ENCODE results near the gene RAB19.

Gene RAB19

DNA sequence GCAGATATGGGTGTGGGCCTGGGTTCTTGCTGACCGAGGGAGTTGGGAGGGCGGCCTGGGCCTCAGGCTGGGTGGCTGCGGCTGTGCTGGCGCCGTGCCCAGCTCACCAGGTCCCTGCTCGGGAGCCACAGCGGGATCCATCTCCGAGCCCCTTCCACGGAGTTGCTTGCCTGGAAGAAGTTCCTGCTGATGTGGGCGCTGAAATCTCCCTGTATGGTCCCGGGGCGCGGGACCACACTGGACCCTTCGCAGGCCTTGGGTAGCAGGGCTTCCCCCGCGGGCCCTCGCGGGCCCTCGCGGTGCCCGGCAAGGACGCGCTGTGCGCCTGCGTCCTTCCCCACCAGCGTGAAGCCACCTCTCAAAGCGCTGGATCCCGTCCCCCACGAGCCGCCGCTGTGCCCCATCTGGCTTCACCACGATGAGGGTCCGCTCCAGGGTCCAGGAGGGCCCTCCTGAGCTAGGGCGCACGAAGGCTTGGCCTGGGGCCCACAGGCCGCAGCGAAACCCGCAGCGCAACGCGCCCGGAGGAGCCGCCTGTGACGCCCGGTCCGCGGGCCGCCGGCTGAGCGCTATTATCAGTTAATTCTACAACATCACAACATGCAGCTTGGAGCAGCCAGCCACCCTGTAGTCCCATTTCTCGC is 31.5 kb downstream of the RAB19 start:
- TF ChIP-seq, protein P1, sequence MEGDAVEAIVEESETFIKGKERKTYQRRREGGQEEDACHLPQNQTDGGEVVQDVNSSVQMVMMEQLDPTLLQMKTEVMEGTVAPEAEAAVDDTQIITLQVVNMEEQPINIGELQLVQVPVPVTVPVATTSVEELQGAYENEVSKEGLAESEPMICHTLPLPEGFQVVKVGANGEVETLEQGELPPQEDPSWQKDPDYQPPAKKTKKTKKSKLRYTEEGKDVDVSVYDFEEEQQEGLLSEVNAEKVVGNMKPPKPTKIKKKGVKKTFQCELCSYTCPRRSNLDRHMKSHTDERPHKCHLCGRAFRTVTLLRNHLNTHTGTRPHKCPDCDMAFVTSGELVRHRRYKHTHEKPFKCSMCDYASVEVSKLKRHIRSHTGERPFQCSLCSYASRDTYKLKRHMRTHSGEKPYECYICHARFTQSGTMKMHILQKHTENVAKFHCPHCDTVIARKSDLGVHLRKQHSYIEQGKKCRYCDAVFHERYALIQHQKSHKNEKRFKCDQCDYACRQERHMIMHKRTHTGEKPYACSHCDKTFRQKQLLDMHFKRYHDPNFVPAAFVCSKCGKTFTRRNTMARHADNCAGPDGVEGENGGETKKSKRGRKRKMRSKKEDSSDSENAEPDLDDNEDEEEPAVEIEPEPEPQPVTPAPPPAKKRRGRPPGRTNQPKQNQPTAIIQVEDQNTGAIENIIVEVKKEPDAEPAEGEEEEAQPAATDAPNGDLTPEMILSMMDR (IDR thresholded peaks at IDR 0.05; ENCODE audit: control extremely low read depth, extremely low read depth, low read depth, missing control alignments): no peak
- POLR2A ChIA-PET: no interaction called here
- CTCF ChIA-PET: interaction anchor here (1.1 to 1.6 kb wide), 4 partner anchors 10 to 22 kb away, joined by 3 to 4 read pairs (median 3); no protein-coding TSS in a partner anchor

DNA sequence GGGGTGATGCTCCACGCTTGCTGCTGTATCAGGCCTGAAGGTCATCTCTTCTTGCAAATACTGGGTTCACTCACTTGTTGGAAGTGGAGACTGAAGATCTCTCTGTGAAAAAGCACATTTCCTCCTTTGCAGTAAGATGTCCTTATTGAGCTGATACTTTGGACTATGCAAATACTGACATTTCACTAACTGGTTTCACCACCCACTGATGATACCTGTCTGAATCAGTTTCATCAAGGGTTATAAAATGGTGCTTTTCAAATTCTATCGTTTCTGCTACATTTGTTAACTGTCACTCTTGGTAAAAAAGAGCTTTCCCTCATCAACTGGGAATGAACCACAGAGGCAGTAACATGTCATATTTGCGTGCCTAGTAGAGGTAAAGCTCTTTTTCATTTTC is 35.5 kb downstream of the RAB19 start:
- ChIA-PET CTCF (interaction anchor here (1.1 to 2.2 kb wide), 4 partner anchors 8 to 347 kb away, joined by 3 to 8 read pairs (median 4); no protein-coding TSS in a partner anchor), POLR2A (no interaction called here)
- TF ChIP-seq, protein P1 (IDR thresholded peaks at IDR 0.05; ENCODE audit: control extremely low read depth, extremely low read depth, low read depth, missing control alignments): no peak
- DNase-seq (ENCODE audit: extremely low spot score): peak; percentile 49

More for the DNA sequence above, 31.5 kb downstream of the RAB19 start:
- DNase-seq (ENCODE audit: extremely low spot score): no peak

DNA sequence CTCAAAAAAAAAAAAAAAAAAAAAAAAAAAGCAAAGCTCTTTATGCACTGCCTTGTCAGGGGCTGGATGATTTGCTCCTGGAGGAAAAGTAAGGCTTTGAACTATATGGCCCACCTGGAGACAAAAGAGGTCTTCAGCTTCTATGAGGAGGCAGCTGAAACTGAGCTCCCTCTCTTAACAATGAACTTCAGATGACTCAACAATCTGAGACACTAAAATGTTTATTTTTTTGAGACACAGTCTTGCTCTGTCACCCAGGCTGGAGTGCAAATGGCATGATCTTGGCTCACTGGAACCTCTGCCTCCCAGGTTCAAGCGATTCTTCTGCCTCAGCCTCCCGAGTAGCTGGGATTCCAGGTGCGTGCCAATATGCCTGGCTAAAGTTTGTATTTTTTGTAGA is 36.7 kb downstream of the RAB19 start:
- POLR2A ChIA-PET: no interaction called here
- TF ChIP-seq, protein P1 (IDR thresholded peaks at IDR 0.05; ENCODE audit: control extremely low read depth, extremely low read depth, low read depth, missing control alignments): no peak
- CTCF ChIA-PET: interaction anchor here (0.6 to 2.2 kb wide), 3 partner anchors 13 to 848 kb away, joined by 3 to 4 read pairs (median 3); no protein-coding TSS in a partner anchor
- DNase-seq (ENCODE audit: extremely low spot score): no peak

DNA sequence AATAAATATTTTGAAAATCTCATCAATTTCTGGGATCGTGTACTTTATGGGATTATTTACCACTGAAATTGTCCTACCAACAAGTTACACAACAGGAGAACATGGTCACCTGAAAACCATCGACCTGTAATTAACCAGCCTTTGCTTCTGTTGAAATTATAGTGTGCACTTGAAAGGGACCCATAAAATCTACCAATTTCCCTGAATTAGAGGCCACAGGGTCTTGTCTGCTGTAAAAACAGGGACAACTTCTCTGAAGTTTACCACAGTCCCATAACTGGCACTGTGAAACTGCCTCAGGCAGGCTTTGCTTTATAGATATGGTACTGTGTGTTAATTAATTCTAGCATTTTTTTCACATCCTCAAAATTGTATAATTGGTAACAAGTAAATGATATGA is 37.7 kb downstream of the RAB19 start:
- TF ChIP-seq, protein P1 (IDR thresholded peaks at IDR 0.05; ENCODE audit: control extremely low read depth, extremely low read depth, low read depth, missing control alignments): no peak
- DNase-seq (ENCODE audit: extremely low spot score): no peak
- ChIA-PET CTCF (no interaction called here), POLR2A (no interaction called here)

DNA sequence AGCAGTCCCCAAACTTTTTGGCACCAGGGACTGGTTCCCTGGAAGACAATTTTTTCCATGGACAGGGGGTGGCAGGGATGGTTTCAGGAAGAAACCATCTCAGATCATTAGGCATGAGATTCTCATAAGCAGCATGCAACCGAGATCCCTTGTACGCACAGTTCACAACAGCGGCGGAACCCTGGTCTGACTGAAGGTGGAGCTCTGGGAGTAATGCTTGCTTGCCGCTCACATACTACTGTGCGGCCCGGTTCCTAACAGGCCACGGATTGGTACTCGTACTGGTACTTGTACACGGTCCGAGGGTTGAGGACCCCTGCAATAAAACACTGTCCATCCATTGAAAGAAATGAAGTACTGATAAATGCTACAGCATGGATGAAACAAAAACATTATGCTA is 42.6 kb downstream of the RAB19 start:
- TF ChIP-seq, protein P1 (IDR thresholded peaks at IDR 0.05; ENCODE audit: control extremely low read depth, extremely low read depth, low read depth, missing control alignments): no peak
- CTCF ChIA-PET: interaction anchor here (2.4 kb wide), 1 partner anchor 7 kb away, joined by 8 read pairs; no protein-coding TSS in a partner anchor
- POLR2A ChIA-PET: no interaction called here
- DNase-seq (ENCODE audit: extremely low spot score): no peak

DNA sequence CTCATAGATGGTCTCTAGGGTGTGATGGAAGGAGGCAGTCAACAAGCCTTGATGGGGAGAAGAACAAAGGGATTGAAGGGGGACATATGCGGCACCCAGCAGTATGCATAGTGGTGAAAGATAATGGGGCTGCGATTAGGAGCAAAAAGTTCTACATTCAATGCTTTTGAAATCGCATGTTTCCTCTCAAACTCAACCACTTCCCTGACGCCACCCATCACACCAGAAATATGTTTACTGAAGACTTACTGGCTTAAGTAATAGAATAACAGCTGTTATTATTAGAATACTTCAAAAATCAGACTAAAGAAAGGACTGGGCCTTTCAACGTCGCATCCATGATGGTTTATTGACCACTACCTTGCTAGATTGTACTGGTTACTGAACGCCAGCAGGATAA is 44.0 kb downstream of the RAB19 start:
- no peak for DNase-seq (ENCODE audit: extremely low spot score)
- POLR2A ChIA-PET: no interaction called here
- TF ChIP-seq, protein P1 (IDR thresholded peaks at IDR 0.05; ENCODE audit: control extremely low read depth, extremely low read depth, low read depth, missing control alignments): no peak
- CTCF ChIA-PET: interaction anchor here (2.4 kb wide), 1 partner anchor 9 kb away, joined by 8 read pairs; no protein-coding TSS in a partner anchor

Measured in GM10248 (cell line).